Upper lobe of left lung (tissue), 6 donors: Measurements from ENCODE around the gene CCM2. TPM values are rescaled to one million over a fixed set of nuclear protein-coding genes. Genes with fewer than 3 reads are reported as not detected.
"Not testable (repeated sequence)": the region's sequence is repeated elsewhere in the genome, so short reads cannot be mapped to it uniquely, and the experiment has no call there.

Experiments
- ATAC-seq, 2 donors: fragments of 200-7000 bp; cut with Tn5 transposase; one replicate each; pipeline ENCODE4 v1.9.1; 2022; ENCODE audit warnings: mild to moderate bottlenecking in 2 of 2, moderate library complexity in 2 of 2; ENCODE audit not compliant: low FRiP score in 2 of 2
- DNase-seq, 2 donors: peaks; one replicate each; pipeline ENCODE4 v3.0.0-alpha.2; 2019 to 2020
- H3K27ac ChIP-seq, 4 donors: fragments of 200-600 bp; sonication (generic); one replicate each; pipeline ENCODE4 v1.5.1; 2016 to 2019
- H3K27me3 ChIP-seq, 4 donors: fragments of 200-600 bp; sonication (generic); one replicate each; pipeline ENCODE4 v1.5.1; 2017 to 2019
- H3K36me3 ChIP-seq, 4 donors: fragments of 200-600 bp; sonication (generic); one replicate each; pipeline ENCODE4 v1.5.1; 2016 to 2019
- H3K4me1 ChIP-seq, 4 donors: fragments of 200-600 bp; sonication (generic); one replicate each; pipeline ENCODE4 v1.5.1; 2018 to 2019
- H3K4me3 ChIP-seq, 4 donors: fragments of 200-600 bp; sonication (generic); one replicate each; pipeline ENCODE4 v1.5.1; 2017 to 2019; ENCODE audit warnings: mild to moderate bottlenecking in 2 of 4, moderate library complexity in 1 of 4
- H3K9me3 ChIP-seq, 4 donors: fragments of 200-600 bp; sonication (generic); one replicate each; pipeline ENCODE4 v1.5.1; 2018 to 2019
- CTCF ChIP-seq, 6 experiments: fragments of 450-650 bp in 4 of 6; fragments of 200-600 bp in 2 of 6; sonication (generic) in 2 of 6; IDR thresholded peaks; one replicate each; pipeline ENCODE4 v1.5.1; 2016 to 2019; ENCODE audit warnings: antibody characterized with exemption in 6 of 6
- EP300 ChIP-seq, 4 donors: sonication (generic); formaldehyde crosslinking; IDR thresholded peaks; one replicate each; pipeline ENCODE4 v1.5.1; 2017; ENCODE audit warnings: antibody characterized with exemption in 4 of 4, control low read depth in 2 of 4
- POLR2A ChIP-seq, 4 donors: fragments of 450-650 bp; IDR thresholded peaks; one replicate each; pipeline ENCODE4 v1.5.1; 2016 to 2017; ENCODE audit warnings: antibody characterized with exemption in 4 of 4, mild to moderate bottlenecking in 2 of 4
- POLR2AphosphoS5 ChIP-seq, 2 donors: sonication (generic); formaldehyde crosslinking; IDR thresholded peaks; one replicate each; pipeline ENCODE4 v1.5.1; 2017; ENCODE audit warnings: antibody characterized with exemption in 2 of 2
- WGBS, 2 donors: methylation state at CpG; one replicate each; pipeline ENCODE4 v1.1.5; 2017 to 2018; 5-methylcytosine and 5-hydroxymethylcytosine counted together
- total RNA-seq, 6 donors: library from RNA; depleted of rRNA in 4 of 6; stranded (reverse); fragments of >200 nt in 4 of 6; gene quantifications; one replicate each; pipeline versions ENCODE4 v1.1.0 to v1.2.1, GENCODE V29; 2016 to 2021
- donor health status: DM: no; HTN: no; CAD: no; lungs with moderate emphysema.
- donor health status: DM: no; HTN: yes; CAD: no; lungs with severe emphysema.

CCM2 gene
- total RNA-seq, 6 donors from 2014 or later, result 30.9 to 63.9 (median 46.8) TPM

GRCh38 chr7:45112648-45113047 lies 112.6 kb downstream of the CCM2 start:
- peaks cover under 1 to 16% (median 15%) of the 10 kb centered on the region in 4 donors for H3K36me3 ChIP-seq
- DNase-seq (no peak), ATAC-seq (no peak)
- WGBS, 2 donors, result 75 to 83% methylated on average over 1 of the region's 1 CpG
- peaks cover 21 to 43% (median 27%) of the 10 kb centered on the region in 4 donors for H3K4me1 ChIP-seq
- peak overlapping the region in 2 of 4 donors; percentile 64 to 82 for H3K4me3 ChIP-seq
- H3K27me3 ChIP-seq, result no peaks in the 10 kb centered on the region
- peak overlapping the region in 3 of 4 donors; percentile 90 to 96 (median 93) for H3K27ac ChIP-seq
- H3K9me3 ChIP-seq, result no peaks in the 10 kb centered on the region
- TF ChIP-seq CTCF (IDR thresholded peaks at IDR 0.05), result no peak
- TF ChIP-seq POLR2A (IDR thresholded peaks at IDR 0.05), result no peak
- no peak for TF ChIP-seq POLR2AphosphoS5 (IDR thresholded peaks at IDR 0.05)
- no peak for TF ChIP-seq EP300 (IDR thresholded peaks at IDR 0.05)

- H3K27ac ChIP-seq, H3K9me3 ChIP-seq, ATAC-seq, DNase-seq, H3K4me3 ChIP-seq, H3K27me3 ChIP-seq, H3K36me3 ChIP-seq: not testable (repeated sequence)
- 59 to 67% methylated on average over 1 of the region's 1 CpG for WGBS, 2 donors
- H3K4me1 ChIP-seq, result peaks cover 9 to 28% (median 16%) of the 10 kb centered on the region in 4 donors
Measured at GRCh38 chr7:45114257-45114656, 114.3 kb downstream of the CCM2 start.

DNA sequence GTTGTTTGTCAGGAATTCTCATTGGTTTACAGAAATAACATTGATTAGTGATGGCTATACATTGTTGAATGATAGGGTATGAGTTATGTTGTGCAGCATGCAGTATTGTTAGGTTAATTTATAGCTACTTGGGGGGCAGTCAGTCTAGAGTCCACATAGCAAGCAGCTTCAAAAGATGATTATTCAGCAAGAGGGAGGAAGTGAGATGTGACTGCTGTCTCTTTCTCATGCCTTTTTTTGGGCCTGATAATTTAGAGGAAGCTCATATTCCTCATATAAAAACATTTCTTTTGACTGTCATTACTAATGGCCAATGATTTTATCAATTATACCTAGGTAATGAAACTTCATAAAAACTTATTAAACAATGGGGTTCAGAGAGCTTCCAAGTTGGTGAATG lies 114.9 kb downstream of the CCM2 start:
- TF ChIP-seq CTCF (IDR thresholded peaks at IDR 0.05), result no peak
- TF ChIP-seq EP300 (IDR thresholded peaks at IDR 0.05), result no peak
- TF ChIP-seq POLR2AphosphoS5 (IDR thresholded peaks at IDR 0.05), result no peak
- TF ChIP-seq POLR2A (IDR thresholded peaks at IDR 0.05), result no peak
- Histone ChIP-seq H3K36me3 (no peaks in the 10 kb centered on the region), H3K4me3 (no peak overlapping the region), H3K27me3 (no peaks in the 10 kb centered on the region), H3K4me1 (peaks cover 8 to 21% (median 14%) of the 10 kb centered on the region in 4 donors), H3K27ac (no peak overlapping the region), H3K9me3 (no peaks in the 10 kb centered on the region)
- DNase-seq, result no peak
- ATAC-seq, result no peak

- WGBS, 2 donors, result 62 to 80% methylated on average over 1 of the region's 1 CpG
- no peak overlapping the region for H3K27ac ChIP-seq
- no peaks in the 10 kb centered on the region for H3K9me3 ChIP-seq
- H3K4me3 ChIP-seq, result no peak overlapping the region
- no peak for TF ChIP-seq POLR2AphosphoS5 (IDR thresholded peaks at IDR 0.05)
- TF ChIP-seq CTCF (IDR thresholded peaks at IDR 0.05), result no peak
- no peak for TF ChIP-seq EP300 (IDR thresholded peaks at IDR 0.05)
- TF ChIP-seq POLR2A (IDR thresholded peaks at IDR 0.05), result no peak
- DNase-seq (peak in 1 of 2 donors; percentile 34), ATAC-seq (no peak)
- no peaks in the 10 kb centered on the region for H3K27me3 ChIP-seq
- H3K36me3 ChIP-seq, result no peaks in the 10 kb centered on the region
- H3K4me1 ChIP-seq, result peaks cover 5 to 10% (median 6%) of the 10 kb centered on the region in 4 donors
Measured at GRCh38 chr7:45116048-45116447, 116.0 kb downstream of the CCM2 start.

DNA sequence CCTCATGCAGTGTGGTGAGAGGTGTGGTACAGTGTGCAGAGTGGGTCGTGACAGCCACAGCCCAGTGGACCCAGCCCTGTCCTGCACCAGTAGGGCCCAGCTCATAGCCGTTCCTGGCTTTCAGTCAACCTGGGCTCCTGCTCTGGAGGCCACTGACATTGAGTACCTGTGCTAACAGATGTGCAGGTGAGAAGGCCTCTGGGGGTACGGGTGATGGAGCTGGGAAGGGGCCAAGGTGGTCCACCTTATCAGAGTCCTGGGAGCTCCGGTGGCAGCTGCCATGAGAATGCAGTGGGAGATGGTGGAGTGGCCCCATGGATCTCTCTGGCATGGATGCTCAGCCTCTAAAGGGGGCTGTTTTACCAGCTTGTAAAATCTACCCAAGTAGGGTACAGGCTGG lies 117.6 kb downstream of the CCM2 start:
- H3K27ac ChIP-seq, result no peak overlapping the region
- H3K9me3 ChIP-seq, result no peaks in the 10 kb centered on the region
- WGBS, 2 donors, result 80 to 90% methylated on average over 3 to 4 of the region's 4 CpGs
- TF ChIP-seq CTCF (IDR thresholded peaks at IDR 0.05) (no peak), POLR2A (IDR thresholded peaks at IDR 0.05) (no peak), EP300 (IDR thresholded peaks at IDR 0.05) (no peak), POLR2AphosphoS5 (IDR thresholded peaks at IDR 0.05) (no peak)
- peaks cover 0 to 1% (median under 1%) of the 10 kb centered on the region in 4 donors for H3K4me1 ChIP-seq
- no peak for DNase-seq
- H3K27me3 ChIP-seq, result no peaks in the 10 kb centered on the region
- no peak overlapping the region for H3K4me3 ChIP-seq
- ATAC-seq, result peak in 1 of 2 donors; percentile 52
- no peaks in the 10 kb centered on the region for H3K36me3 ChIP-seq
